ENCODE measurements around the gene OR5K4. TPM values are rescaled to one million over a fixed set of nuclear protein-coding genes. Genes with fewer than 3 reads are reported as not detected.

Gene OR5K4
- total and polyA plus RNA-seq, 2 donors (not counting 3 experiments of a cell fraction or from before 2014, with no cell fraction given) = not detected

DNA sequence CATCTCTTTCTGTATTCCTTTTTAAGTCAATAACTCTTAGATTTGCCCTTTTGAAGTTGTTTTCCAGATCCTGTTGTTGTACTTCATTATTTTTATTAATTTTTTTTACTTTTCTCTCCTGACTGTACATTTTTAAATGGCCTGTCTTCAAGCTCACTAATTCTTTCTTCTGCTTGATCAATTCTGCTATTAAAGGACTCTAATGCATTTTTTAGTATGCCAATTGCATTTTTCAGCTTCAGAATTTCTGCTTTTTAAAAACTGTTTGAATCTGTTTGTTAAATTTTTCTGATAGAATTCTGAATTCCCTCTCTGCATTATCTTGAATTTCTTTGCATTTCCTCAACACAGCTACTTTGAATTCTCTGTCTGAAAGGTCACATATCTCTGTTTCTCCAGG lies 5.6 kb downstream of the OR5K4 start:
- H3K27me3 ChIP-seq (ENCODE audit: control insufficient read depth in 2 of 2, insufficient read depth in 2 of 2, low read length in 2 of 2) = no peaks in the 10 kb centered on the region
- no TSS peak for BruUV-seq (replicated peaks)
- DNase-seq (ENCODE audit: low read depth, low spot score) (no peak), FAIRE-seq (no peak)
- H3K9ac ChIP-seq (replicated peaks; ENCODE audit: extremely low read depth, insufficient read depth, low read length) = no peak overlapping the region
- H3K9me3 ChIP-seq (replicated peaks; ENCODE audit: control insufficient read depth, insufficient read depth, low read length) = no peaks in the 10 kb centered on the region
- no peak overlapping the region for H3K4me3 ChIP-seq (replicated peaks in 1 of 3; ENCODE audit: insufficient read depth in 1 of 3, low read depth in 1 of 3, low read length in 3 of 3)
- H3K4me1 ChIP-seq (ENCODE audit: control insufficient read depth, extremely low read depth, insufficient read depth, low read length) = no peaks in the 10 kb centered on the region
- POLR2A ChIA-PET = no interaction called here
- H3K9me1 ChIP-seq (replicated peaks; ENCODE audit: control insufficient read depth, extremely low read depth, insufficient read depth, low read length) = no peaks in the 10 kb centered on the region
- H3K79me2 ChIP-seq (ENCODE audit: control insufficient read depth, insufficient read depth, low read length) = no peaks in the 10 kb centered on the region
- dilution Hi-C loops (cut with MboI; ENCODE audit: extremely low pct_ligation_motif_present, low sequenced_read_pairs) = no loop called here
- intact Hi-C loops (cut with micrococcal nuclease) = no loop called here
- no peak overlapping the region for H2AFZ ChIP-seq (ENCODE audit: low read depth, low read length)
- no peak overlapping the region for H3K4me2 ChIP-seq (ENCODE audit: insufficient read depth, low read length)
- TF ChIP-seq MYC (IDR thresholded peaks at IDR 0.05; ENCODE audit: low read depth, low read length) = no peak
- TF ChIP-seq, protein P1, sequence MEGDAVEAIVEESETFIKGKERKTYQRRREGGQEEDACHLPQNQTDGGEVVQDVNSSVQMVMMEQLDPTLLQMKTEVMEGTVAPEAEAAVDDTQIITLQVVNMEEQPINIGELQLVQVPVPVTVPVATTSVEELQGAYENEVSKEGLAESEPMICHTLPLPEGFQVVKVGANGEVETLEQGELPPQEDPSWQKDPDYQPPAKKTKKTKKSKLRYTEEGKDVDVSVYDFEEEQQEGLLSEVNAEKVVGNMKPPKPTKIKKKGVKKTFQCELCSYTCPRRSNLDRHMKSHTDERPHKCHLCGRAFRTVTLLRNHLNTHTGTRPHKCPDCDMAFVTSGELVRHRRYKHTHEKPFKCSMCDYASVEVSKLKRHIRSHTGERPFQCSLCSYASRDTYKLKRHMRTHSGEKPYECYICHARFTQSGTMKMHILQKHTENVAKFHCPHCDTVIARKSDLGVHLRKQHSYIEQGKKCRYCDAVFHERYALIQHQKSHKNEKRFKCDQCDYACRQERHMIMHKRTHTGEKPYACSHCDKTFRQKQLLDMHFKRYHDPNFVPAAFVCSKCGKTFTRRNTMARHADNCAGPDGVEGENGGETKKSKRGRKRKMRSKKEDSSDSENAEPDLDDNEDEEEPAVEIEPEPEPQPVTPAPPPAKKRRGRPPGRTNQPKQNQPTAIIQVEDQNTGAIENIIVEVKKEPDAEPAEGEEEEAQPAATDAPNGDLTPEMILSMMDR (IDR thresholded peaks at IDR 0.05; ENCODE audit: extremely low read depth in 1 of 2, insufficient read depth in 1 of 2, low read depth in 1 of 2, low read length in 2 of 2) = no peak
- TF ChIP-seq, protein P2, sequence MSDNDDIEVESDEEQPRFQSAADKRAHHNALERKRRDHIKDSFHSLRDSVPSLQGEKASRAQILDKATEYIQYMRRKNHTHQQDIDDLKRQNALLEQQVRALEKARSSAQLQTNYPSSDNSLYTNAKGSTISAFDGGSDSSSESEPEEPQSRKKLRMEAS (IDR thresholded peaks at IDR 0.05; ENCODE audit: insufficient read depth, insufficient read length) = no peak
- no peak for TF ChIP-seq EZH2 (IDR thresholded peaks at IDR 0.05; ENCODE audit: borderline replicate concordance, low read depth, low read length, severe bottlenecking)
- TF ChIP-seq GATA2 (IDR thresholded peaks at IDR 0.05; ENCODE audit: insufficient read depth, insufficient read length, low read depth, low read length) = no peak
- no peak for TF ChIP-seq POLR2A (IDR thresholded peaks at IDR 0.05; ENCODE audit: low read depth, low read length)
- TF ChIP-seq FOS (IDR thresholded peaks at IDR 0.05; ENCODE audit: borderline replicate concordance, insufficient read depth, low read length) = no peak
- TF ChIP-seq POLR2AphosphoS5 (IDR thresholded peaks at IDR 0.05; ENCODE audit: insufficient read depth, low read depth, low read length) = no peak
- TF ChIP-seq JUN (IDR thresholded peaks at IDR 0.05; ENCODE audit: borderline replicate concordance, insufficient read depth, insufficient read length, low read depth) = no peak
- no peaks in the 10 kb centered on the region for H4K20me1 ChIP-seq (replicated peaks; ENCODE audit: control insufficient read depth, extremely low read depth, insufficient read depth, low read length)
- no peaks in the 10 kb centered on the region for H3K36me3 ChIP-seq (ENCODE audit: control insufficient read depth in 2 of 2, extremely low read depth in 1 of 2, insufficient read depth in 2 of 2, low read length in 2 of 2)
- CTCF ChIA-PET = interaction anchor here (0.8 kb wide), 1 partner anchor 16 kb away, joined by 3 read pairs; no protein-coding TSS in a partner anchor
- H3K27ac ChIP-seq (ENCODE audit: insufficient read depth, low read depth, low read length) = no peak overlapping the region

Measured in endothelial cell of umbilical vein (primary cell).